ENCODE measurements around the gene DTD2. TPM values are rescaled to one million over a fixed set of nuclear protein-coding genes. Genes with fewer than 3 reads are reported as not detected.

DTD2 gene
- total and polyA plus RNA-seq, 2 donors (not counting 1 experiment from before 2014, with no cell fraction given) = 25.4 to 40.8 TPM

DNA sequence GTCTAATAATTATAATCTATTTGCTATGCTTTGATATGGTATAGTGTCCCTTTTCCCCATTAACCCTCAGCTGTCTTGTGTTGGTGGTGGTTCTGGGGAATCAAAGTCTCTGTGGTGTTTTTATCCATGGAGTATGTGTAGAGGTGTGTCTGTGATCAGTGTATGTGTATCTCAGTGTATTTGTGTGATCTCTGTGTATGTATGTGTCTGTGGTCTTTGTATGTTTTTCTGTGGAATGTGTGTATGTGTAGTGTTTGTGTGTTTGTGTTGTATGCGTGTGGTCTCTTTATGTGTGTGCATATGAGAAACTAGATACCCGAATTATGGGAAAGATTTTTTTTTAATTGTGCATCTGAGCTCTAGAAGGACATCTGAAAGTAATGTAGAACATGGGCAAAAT is 29.5 kb upstream of the DTD2 start:
- no peaks in the 10 kb centered on the region for H4K20me1 ChIP-seq (ENCODE audit: control insufficient read depth, extremely low read depth, insufficient read depth, low read length)
- H3K27me3 ChIP-seq (ENCODE audit: control insufficient read depth, insufficient read depth, low read length) = no peaks in the 10 kb centered on the region
- H2AFZ ChIP-seq (ENCODE audit: low read length) = no peak overlapping the region
- DNase-seq (ENCODE audit: low read depth in 2 of 2) = no peak
- no peak overlapping the region for H3K27ac ChIP-seq (ENCODE audit: insufficient read depth, low read length)
- no peak overlapping the region for H3K4me3 ChIP-seq (replicated peaks in 1 of 4; ENCODE audit: control extremely low read depth in 1 of 4, insufficient read depth in 1 of 4, low read depth in 3 of 4, low read length in 4 of 4)
- TF ChIP-seq, protein P1, sequence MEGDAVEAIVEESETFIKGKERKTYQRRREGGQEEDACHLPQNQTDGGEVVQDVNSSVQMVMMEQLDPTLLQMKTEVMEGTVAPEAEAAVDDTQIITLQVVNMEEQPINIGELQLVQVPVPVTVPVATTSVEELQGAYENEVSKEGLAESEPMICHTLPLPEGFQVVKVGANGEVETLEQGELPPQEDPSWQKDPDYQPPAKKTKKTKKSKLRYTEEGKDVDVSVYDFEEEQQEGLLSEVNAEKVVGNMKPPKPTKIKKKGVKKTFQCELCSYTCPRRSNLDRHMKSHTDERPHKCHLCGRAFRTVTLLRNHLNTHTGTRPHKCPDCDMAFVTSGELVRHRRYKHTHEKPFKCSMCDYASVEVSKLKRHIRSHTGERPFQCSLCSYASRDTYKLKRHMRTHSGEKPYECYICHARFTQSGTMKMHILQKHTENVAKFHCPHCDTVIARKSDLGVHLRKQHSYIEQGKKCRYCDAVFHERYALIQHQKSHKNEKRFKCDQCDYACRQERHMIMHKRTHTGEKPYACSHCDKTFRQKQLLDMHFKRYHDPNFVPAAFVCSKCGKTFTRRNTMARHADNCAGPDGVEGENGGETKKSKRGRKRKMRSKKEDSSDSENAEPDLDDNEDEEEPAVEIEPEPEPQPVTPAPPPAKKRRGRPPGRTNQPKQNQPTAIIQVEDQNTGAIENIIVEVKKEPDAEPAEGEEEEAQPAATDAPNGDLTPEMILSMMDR (conservative IDR thresholded peaks at IDR 0.05 in 1 of 2, IDR thresholded peaks at IDR 0.05 in 1 of 2; ENCODE audit: low read depth in 1 of 2, low read length in 2 of 2) = no peak
- TF ChIP-seq EZH2 (IDR thresholded peaks at IDR 0.05; ENCODE audit: low read length, missing control alignments) = no peak
- no peaks in the 10 kb centered on the region for H3K36me3 ChIP-seq (ENCODE audit: control insufficient read depth, insufficient read depth, low read length)
- H3K79me2 ChIP-seq (ENCODE audit: control insufficient read depth, insufficient read depth, low read length) = no peaks in the 10 kb centered on the region
- no peak overlapping the region for H3K9ac ChIP-seq (ENCODE audit: insufficient read depth, low read length)
- no peaks in the 10 kb centered on the region for H3K9me3 ChIP-seq (ENCODE audit: control insufficient read depth, insufficient read depth, low read depth, low read length)
- H3K4me2 ChIP-seq (ENCODE audit: extremely low read depth, insufficient read depth, low read length) = no peak overlapping the region
- H3K4me1 ChIP-seq (ENCODE audit: control insufficient read depth, extremely low read depth, insufficient read depth, low read length) = no peaks in the 10 kb centered on the region

DNA sequence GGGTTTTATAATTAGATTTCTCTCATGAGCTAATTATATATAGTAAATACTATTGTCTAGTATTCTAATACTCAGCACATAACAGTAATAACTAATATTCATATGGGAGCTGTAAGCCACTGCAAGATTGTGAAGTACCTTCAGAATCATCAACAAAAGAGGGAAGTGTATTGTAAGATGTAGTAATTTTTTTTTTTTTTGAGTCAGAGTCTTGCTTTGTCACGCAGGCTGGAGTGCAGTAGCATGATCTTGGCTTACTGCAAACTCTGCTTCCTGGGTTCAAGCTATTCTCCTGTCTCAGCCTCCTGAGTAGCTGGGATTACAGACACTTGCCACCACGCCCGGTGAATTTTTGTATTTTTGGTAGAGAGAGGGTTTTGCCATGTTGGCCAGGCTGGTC is 27.4 kb upstream of the DTD2 start:
- Histone ChIP-seq H2AFZ (ENCODE audit: low read length) (no peak overlapping the region), H3K4me2 (ENCODE audit: extremely low read depth, insufficient read depth, low read length) (no peak overlapping the region), H3K27me3 (ENCODE audit: control insufficient read depth, insufficient read depth, low read length) (no peaks in the 10 kb centered on the region), H4K20me1 (ENCODE audit: control insufficient read depth, extremely low read depth, insufficient read depth, low read length) (no peaks in the 10 kb centered on the region), H3K36me3 (ENCODE audit: control insufficient read depth, insufficient read depth, low read length) (no peaks in the 10 kb centered on the region), H3K9me3 (ENCODE audit: control insufficient read depth, insufficient read depth, low read depth, low read length) (no peaks in the 10 kb centered on the region), H3K4me1 (ENCODE audit: control insufficient read depth, extremely low read depth, insufficient read depth, low read length) (no peaks in the 10 kb centered on the region), H3K9ac (ENCODE audit: insufficient read depth, low read length) (no peak overlapping the region), H3K79me2 (ENCODE audit: control insufficient read depth, insufficient read depth, low read length) (no peaks in the 10 kb centered on the region), H3K27ac (ENCODE audit: insufficient read depth, low read length) (no peak overlapping the region), H3K4me3 (replicated peaks in 1 of 4; ENCODE audit: control extremely low read depth in 1 of 4, insufficient read depth in 1 of 4, low read depth in 3 of 4, low read length in 4 of 4) (no peak overlapping the region)
- no peak for TF ChIP-seq EZH2 (IDR thresholded peaks at IDR 0.05; ENCODE audit: low read length, missing control alignments)
- TF ChIP-seq, protein P1 (conservative IDR thresholded peaks at IDR 0.05 in 1 of 2, IDR thresholded peaks at IDR 0.05 in 1 of 2; ENCODE audit: low read depth in 1 of 2, low read length in 2 of 2) = no peak
- no peak for DNase-seq (ENCODE audit: low read depth in 2 of 2)

DNA sequence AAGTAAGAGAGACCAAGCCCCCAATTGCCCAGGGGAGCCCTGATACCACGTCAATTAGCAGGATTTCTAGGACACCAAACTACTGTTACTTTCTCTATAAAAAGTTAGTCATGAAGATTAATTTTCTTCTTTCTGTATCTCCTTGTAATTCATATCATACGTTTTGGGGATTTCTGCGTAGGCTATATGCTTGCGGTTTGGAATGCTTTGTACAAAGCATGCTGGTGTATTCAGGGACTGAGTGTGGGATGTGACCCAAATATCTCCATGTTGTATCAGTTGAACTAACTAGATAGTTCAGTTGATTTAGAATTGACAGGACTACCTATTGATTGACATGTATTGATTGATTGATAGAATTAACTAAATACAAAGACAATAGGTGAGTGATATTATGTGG is 22.9 kb upstream of the DTD2 start:
- Histone ChIP-seq H3K4me3 (replicated peaks in 1 of 4; ENCODE audit: control extremely low read depth in 1 of 4, insufficient read depth in 1 of 4, low read depth in 3 of 4, low read length in 4 of 4) (no peak overlapping the region), H2AFZ (ENCODE audit: low read length) (no peak overlapping the region), H3K27ac (ENCODE audit: insufficient read depth, low read length) (no peak overlapping the region), H4K20me1 (ENCODE audit: control insufficient read depth, extremely low read depth, insufficient read depth, low read length) (no peaks in the 10 kb centered on the region), H3K4me1 (ENCODE audit: control insufficient read depth, extremely low read depth, insufficient read depth, low read length) (no peaks in the 10 kb centered on the region), H3K36me3 (ENCODE audit: control insufficient read depth, insufficient read depth, low read length) (no peaks in the 10 kb centered on the region), H3K79me2 (ENCODE audit: control insufficient read depth, insufficient read depth, low read length) (no peaks in the 10 kb centered on the region), H3K9me3 (ENCODE audit: control insufficient read depth, insufficient read depth, low read depth, low read length) (no peaks in the 10 kb centered on the region), H3K4me2 (ENCODE audit: extremely low read depth, insufficient read depth, low read length) (no peak overlapping the region), H3K9ac (ENCODE audit: insufficient read depth, low read length) (no peak overlapping the region), H3K27me3 (ENCODE audit: control insufficient read depth, insufficient read depth, low read length) (no peaks in the 10 kb centered on the region)
- no peak for DNase-seq (ENCODE audit: low read depth in 2 of 2)
- TF ChIP-seq EZH2 (IDR thresholded peaks at IDR 0.05; ENCODE audit: low read length, missing control alignments) = no peak
- TF ChIP-seq, protein P1 (conservative IDR thresholded peaks at IDR 0.05 in 1 of 2, IDR thresholded peaks at IDR 0.05 in 1 of 2; ENCODE audit: low read depth in 1 of 2, low read length in 2 of 2) = no peak

All from fibroblast of lung (primary cell).